WTC11 (cell line): ENCODE measurements around the gene CIT. TPM values are rescaled to one million over a fixed set of nuclear protein-coding genes. Genes with fewer than 3 reads are reported as not detected.
A peak's percentile ranks its signal among the peaks of the same experiment; 100 is the strongest.

Source experiments
- ATAC-seq: fragments of 200-7000 bp; cut with Tn5 transposase; 2 replicates; pipeline ENCODE4 v1.10.0; 2021; ENCODE audit warnings: mild to moderate bottlenecking, moderate library complexity
- CTCF ChIA-PET: fragments of 300-600 bp; sonication (Branson Sonifier 250); formaldehyde crosslinking; loops from one replicate; lab custom pipeline; 2021; ENCODE audit warnings: antibody characterized with exemption; lab: Charles Lee
- POLR2A ChIA-PET: fragments of 350-600 bp; sonication (Branson Sonifier 250); formaldehyde crosslinking; loops from one replicate; lab custom pipeline; 2021; ENCODE audit warnings: antibody characterized with exemption; lab: Charles Lee
- DNase-seq: peaks from one replicate; pipeline ENCODE4 v3.0.0; 2021; ENCODE audit warnings: low spot score
- H3K27ac Mint-ChIP-seq: 2 replicates; pipeline ENCODE4 v1.8.0; 2021; ENCODE audit warnings: mixed read lengths
- H3K27me3 Mint-ChIP-seq: 2 replicates; pipeline ENCODE4 v1.8.0; 2021; ENCODE audit warnings: low read depth, mild to moderate bottlenecking, moderate library complexity, mixed read lengths
- H3K36me3 Mint-ChIP-seq: 2 replicates; pipeline ENCODE4 v1.8.0; 2021; ENCODE audit warnings: mixed read lengths
- H3K4me1 Mint-ChIP-seq: 2 replicates; pipeline ENCODE4 v1.8.0; 2022; ENCODE audit warnings: mixed read lengths
- H3K4me3 Mint-ChIP-seq: 2 replicates; pipeline ENCODE4 v1.8.0; 2021; ENCODE audit warnings: mild to moderate bottlenecking, moderate library complexity, mixed read lengths
- H3K9me3 Mint-ChIP-seq: 2 replicates; pipeline ENCODE4 v1.8.0; 2021; ENCODE audit warnings: mixed read lengths
- AFF4 ChIP-seq: sonication (generic); formaldehyde crosslinking; IDR thresholded peaks from 2 replicates; pipeline ENCODE4 v1.8.1; 2023; ENCODE audit warnings: mild to moderate bottlenecking, missing genetic modification reagents, borderline replicate concordance
- CREM ChIP-seq: sonication (generic); formaldehyde crosslinking; IDR thresholded peaks from 2 replicates; pipeline ENCODE4 v1.8.1; 2022; ENCODE audit warnings: mild to moderate bottlenecking, missing genetic modification reagents, moderate library complexity
- E2F1 ChIP-seq: sonication (generic); formaldehyde crosslinking; IDR thresholded peaks from 2 replicates; pipeline ENCODE4 v1.8.0; 2022; ENCODE audit warnings: mild to moderate bottlenecking, missing genetic modification reagents
- ELF4 ChIP-seq: sonication (generic); formaldehyde crosslinking; IDR thresholded peaks from 2 replicates; pipeline ENCODE4 v1.8.1; 2022; ENCODE audit warnings: low read depth, mild to moderate bottlenecking, moderate library complexity, missing genetic modification reagents
- EMX1 ChIP-seq: fragments of 250-450 bp; sonication (Bioruptor Pico); IDR thresholded peaks from 2 replicates; pipeline ENCODE4 v1.8.0; 2021; ENCODE audit warnings: mild to moderate bottlenecking
- FOXP1 ChIP-seq: sonication (generic); formaldehyde crosslinking; IDR thresholded peaks from 2 replicates; pipeline ENCODE4 v1.8.0; 2022; ENCODE audit warnings: missing genetic modification reagents, mild to moderate bottlenecking, moderate library complexity, borderline replicate concordance
- GTF2I ChIP-seq: fragments of 250-450 bp; sonication (Bioruptor Pico); conservative IDR thresholded peaks from 2 replicates; pipeline ENCODE4 v1.4.0; 2021; ENCODE audit warnings: mild to moderate bottlenecking
- JAZF1 ChIP-seq: fragments of 250-450 bp; sonication (Bioruptor Pico); IDR thresholded peaks from 2 replicates; pipeline ENCODE4 v1.9.0; 2021; ENCODE audit warnings: moderate library complexity, mild to moderate bottlenecking, inconsistent platforms
- NFATC4 ChIP-seq: fragments of 250-450 bp; sonication (Bioruptor Pico); IDR thresholded peaks from 2 replicates; pipeline ENCODE4 v1.9.0; 2021; ENCODE audit warnings: mild to moderate bottlenecking
- NR1H2 ChIP-seq: sonication (generic); formaldehyde crosslinking; IDR thresholded peaks from 2 replicates; pipeline ENCODE4 v1.9.0; 2021; ENCODE audit warnings: mild to moderate bottlenecking, moderate library complexity, missing genetic modification reagents
- OVOL2 ChIP-seq: fragments of 250-450 bp; sonication (Bioruptor Pico); IDR thresholded peaks from 2 replicates; pipeline ENCODE4 v1.9.0; 2021; ENCODE audit warnings: mild to moderate bottlenecking, borderline replicate concordance
- RELA ChIP-seq: sonication (generic); formaldehyde crosslinking; IDR thresholded peaks from 2 replicates; pipeline ENCODE4 v1.8.1; 2022; ENCODE audit warnings: missing genetic modification reagents, mild to moderate bottlenecking, borderline replicate concordance
- STAT6 ChIP-seq: sonication (generic); formaldehyde crosslinking; conservative IDR thresholded peaks from 2 replicates; pipeline ENCODE4 v1.8.1; 2023; ENCODE audit warnings: mild to moderate bottlenecking, low read depth, missing genetic modification reagents, moderate library complexity
- TCF7 ChIP-seq: sonication (generic); formaldehyde crosslinking; IDR thresholded peaks from 2 replicates; pipeline ENCODE4 v1.8.0; 2022; ENCODE audit warnings: mild to moderate bottlenecking, low read depth, missing genetic modification reagents, moderate library complexity
- ZNF121 ChIP-seq: sonication (generic); formaldehyde crosslinking; IDR thresholded peaks from 2 replicates; pipeline ENCODE4 v1.8.0; 2023; ENCODE audit warnings: missing genetic modification reagents
- ZNF425 ChIP-seq: fragments of 250-450 bp; sonication (Bioruptor Pico); conservative IDR thresholded peaks from 2 replicates; pipeline ENCODE4 v1.9.0; 2021; ENCODE audit warnings: mild to moderate bottlenecking
- total RNA-seq: library from RNA; stranded (reverse); gene quantifications from 3 replicates; pipeline ENCODE4 v1.2.3, GENCODE V29; 2021

Gene CIT
- total RNA-seq, 1 experiment from 2014 or later = 65.4 TPM

- ChIA-PET POLR2A (interaction anchor here (0.6 kb wide), 1 partner anchor 386 kb away, joined by 5 read pairs; no protein-coding TSS in a partner anchor), CTCF (interaction anchor here (0.9 to 1.5 kb wide), 2 partner anchors 18 to 68 kb away, joined by 3 to 4 read pairs; no protein-coding TSS in a partner anchor)
- TF ChIP-seq NFATC4 (CRISPR knock-in tag) = no peak
- TF ChIP-seq ZNF121 = 0 out of 2 replicates have a peak, but pooled peaks have one; percentile 77
- ATAC-seq (no peak), DNase-seq (no peak)
- no peaks in the 10 kb centered on the region for H3K4me1 Mint-ChIP-seq
- no peaks in the 10 kb centered on the region for H3K9me3 Mint-ChIP-seq
- no peak overlapping the region for H3K4me3 Mint-ChIP-seq
- H3K27ac Mint-ChIP-seq = no peak overlapping the region
- H3K27me3 Mint-ChIP-seq = no peaks in the 10 kb centered on the region
- peaks cover 67% of the 10 kb centered on the region for H3K36me3 Mint-ChIP-seq
Measured at GRCh38 chr12:119762619-119763018, 114.5 kb downstream of the CIT start.

- Mint-ChIP-seq H3K36me3 (peaks cover 59% of the 10 kb centered on the region), H3K9me3 (no peaks in the 10 kb centered on the region), H3K27me3 (no peaks in the 10 kb centered on the region), H3K4me3 (no peak overlapping the region), H3K4me1 (no peaks in the 10 kb centered on the region), H3K27ac (no peak overlapping the region)
- no peak for TF ChIP-seq RELA (CRISPR knock-in tag)
- POLR2A ChIA-PET = no interaction called here
- ATAC-seq (no peak), DNase-seq (no peak)
- CTCF ChIA-PET = no interaction called here
Measured at GRCh38 chr12:119758722-119759121, 118.4 kb downstream of the CIT start.

- H3K9me3 Mint-ChIP-seq = no peaks in the 10 kb centered on the region
- no peak for ATAC-seq
- TF ChIP-seq GTF2I (CRISPR knock-in tag) = no peak
- TF ChIP-seq FOXP1 (CRISPR knock-in tag) = no peak
- no peak for TF ChIP-seq EMX1 (CRISPR knock-in tag)
- no peak for TF ChIP-seq CREM (CRISPR knock-in tag)
- no peak for TF ChIP-seq JAZF1 (CRISPR knock-in tag)
- TF ChIP-seq AFF4 (CRISPR knock-in tag) = no peak
- no peak for TF ChIP-seq E2F1 (CRISPR knock-in tag)
- no peak for TF ChIP-seq ELF4 (CRISPR knock-in tag)
- no peak for TF ChIP-seq NR1H2
- TF ChIP-seq TCF7 = no peak
- TF ChIP-seq STAT6 (CRISPR knock-in tag) = no peak
- TF ChIP-seq RELA (CRISPR knock-in tag) = no peak
- no peak for TF ChIP-seq ZNF425 (CRISPR knock-in tag)
- TF ChIP-seq OVOL2 (CRISPR knock-in tag) = no peak
- no peaks in the 10 kb centered on the region for H3K4me1 Mint-ChIP-seq
- ChIA-PET POLR2A (no interaction called here), CTCF (no interaction called here)
- DNase-seq = no peak
- no peaks in the 10 kb centered on the region for H3K27me3 Mint-ChIP-seq
- H3K4me3 Mint-ChIP-seq = no peak overlapping the region
- H3K36me3 Mint-ChIP-seq = peaks cover 55% of the 10 kb centered on the region
- H3K27ac Mint-ChIP-seq = no peak overlapping the region
Measured at GRCh38 chr12:119758234-119758633, 118.9 kb downstream of the CIT start.
